Measurements from ENCODE around the gene ADCY5. TPM values are rescaled to one million over a fixed set of nuclear protein-coding genes. Genes with fewer than 3 reads are reported as not detected.

ADCY5 gene
- total RNA-seq, 6 experiments from 2014 or later, result 0.09 to 0.95 (median 0.19) TPM

DNA sequence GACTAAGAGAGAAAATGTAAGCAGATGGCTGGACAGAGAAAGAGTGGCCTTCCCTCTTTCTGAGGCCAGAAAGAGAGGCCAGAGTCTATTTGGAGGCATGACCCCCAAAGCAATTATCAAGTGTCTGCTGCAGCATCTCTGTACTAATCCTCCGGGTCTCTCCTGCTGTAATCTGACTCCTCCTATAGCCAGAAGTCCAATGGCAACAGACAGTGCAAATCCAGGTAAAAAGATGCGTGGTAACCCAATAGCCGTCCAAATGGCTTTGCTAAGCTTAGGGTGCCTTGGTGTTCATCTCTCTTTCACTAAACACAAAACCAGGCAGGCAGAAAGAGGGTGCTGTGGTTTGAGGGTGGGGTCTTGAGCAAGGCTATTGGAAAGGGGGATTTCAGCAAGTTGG, 91.6 kb downstream of the ADCY5 start:
- Mint-ChIP-seq H3K4me1 (ENCODE audit: low read depth) (peaks cover 8% of the 10 kb centered on the region), H3K36me3 (ENCODE audit: low read depth) (no peaks in the 10 kb centered on the region; the same call in 1 of the 2 replicates), H3K27me3 (ENCODE audit: insufficient read depth) (peaks cover 29% of the 10 kb centered on the region), H3K27ac (no peak overlapping the region), H3K9me3 (no peaks in the 10 kb centered on the region; the same call in 1 of the 2 replicates), H3K4me3 (no peak overlapping the region)
- no peak for TF ChIP-seq CTCF (IDR thresholded peaks at IDR 0.05)
- DNase-seq, result no peak

DNA sequence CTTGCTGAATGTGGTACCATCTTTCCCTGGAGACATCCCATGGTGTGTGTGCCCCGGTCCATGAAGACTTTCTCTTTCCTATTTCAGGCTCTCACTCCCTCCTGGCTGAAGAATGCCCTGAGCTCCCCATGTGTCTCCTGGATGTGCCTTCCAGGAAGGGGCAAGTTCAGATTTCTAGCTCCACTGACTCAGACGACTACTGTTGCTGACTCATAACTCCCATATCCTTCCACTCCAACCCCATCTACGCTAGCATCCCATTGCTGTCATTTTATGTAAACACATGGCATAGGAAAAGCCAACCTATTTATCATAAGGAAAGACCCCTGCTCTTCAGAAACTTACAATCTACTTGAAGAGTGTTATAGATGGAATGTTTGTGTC, 95.0 kb downstream of the ADCY5 start:
- Mint-ChIP-seq H3K27me3 (ENCODE audit: insufficient read depth) (peaks cover 37% of the 10 kb centered on the region), H3K36me3 (ENCODE audit: low read depth) (no peaks in the 10 kb centered on the region; the same call in 1 of the 2 replicates), H3K27ac (no peak overlapping the region), H3K4me1 (ENCODE audit: low read depth) (peaks cover 8% of the 10 kb centered on the region), H3K4me3 (no peak overlapping the region), H3K9me3 (no peaks in the 10 kb centered on the region; the same call in 1 of the 2 replicates)
- peak; percentile 38 for DNase-seq
- no peak for TF ChIP-seq CTCF (IDR thresholded peaks at IDR 0.05)

- peaks cover 8% of the 10 kb centered on the region for H3K4me1 Mint-ChIP-seq (ENCODE audit: low read depth)
- no peak for DNase-seq
- H3K27me3 Mint-ChIP-seq (ENCODE audit: insufficient read depth), result peaks cover 42% of the 10 kb centered on the region
- TF ChIP-seq CTCF (IDR thresholded peaks at IDR 0.05), result no peak
- no peak overlapping the region for H3K27ac Mint-ChIP-seq
- no peak overlapping the region for H3K4me3 Mint-ChIP-seq
- H3K9me3 Mint-ChIP-seq, result no peaks in the 10 kb centered on the region; the same call in 1 of the 2 replicates
- H3K36me3 Mint-ChIP-seq (ENCODE audit: low read depth), result no peaks in the 10 kb centered on the region; the same call in 1 of the 2 replicates
Measured at GRCh38 chr3:123353227-123353849, 95.6 kb downstream of the ADCY5 start.

GRCh38 chr3:123352134-123352554, 96.7 kb downstream of the ADCY5 start:
- no peaks in the 10 kb centered on the region; the same call in 1 of the 2 replicates for H3K36me3 Mint-ChIP-seq (ENCODE audit: low read depth)
- H3K27ac Mint-ChIP-seq, result no peak overlapping the region
- H3K4me3 Mint-ChIP-seq, result no peak overlapping the region
- no peak for TF ChIP-seq CTCF (IDR thresholded peaks at IDR 0.05)
- no peaks in the 10 kb centered on the region; the same call in 1 of the 2 replicates for H3K9me3 Mint-ChIP-seq
- H3K4me1 Mint-ChIP-seq (ENCODE audit: low read depth), result peaks cover 8% of the 10 kb centered on the region
- peaks cover 44% of the 10 kb centered on the region for H3K27me3 Mint-ChIP-seq (ENCODE audit: insufficient read depth)
- no peak for DNase-seq

DNA sequence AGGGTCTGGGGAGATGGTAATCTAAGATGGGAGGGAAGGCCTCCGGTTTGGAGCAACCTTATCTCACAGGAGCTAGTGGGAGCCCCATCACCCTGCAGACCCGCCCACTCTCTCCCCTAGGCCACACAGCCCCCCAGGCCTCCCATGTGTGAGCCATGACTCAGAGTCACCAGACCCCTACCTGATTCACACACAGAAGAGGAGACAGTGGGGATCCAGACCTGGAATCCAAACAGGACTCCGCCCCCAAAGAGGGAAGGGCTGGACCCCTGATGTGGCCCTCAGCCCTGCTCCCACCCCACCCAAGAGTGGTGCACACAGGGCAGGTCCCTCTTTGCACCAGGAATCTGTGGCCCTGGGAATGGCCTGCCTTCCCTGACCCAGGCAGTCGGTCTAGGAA, 97.4 kb downstream of the ADCY5 start:
- Mint-ChIP-seq H3K36me3 (ENCODE audit: low read depth) (no peaks in the 10 kb centered on the region; the same call in 1 of the 2 replicates), H3K27ac (no peak overlapping the region), H3K27me3 (ENCODE audit: insufficient read depth) (peaks cover 44% of the 10 kb centered on the region), H3K4me1 (ENCODE audit: low read depth) (peaks cover 8% of the 10 kb centered on the region), H3K9me3 (no peaks in the 10 kb centered on the region; the same call in 1 of the 2 replicates), H3K4me3 (no peak overlapping the region)
- no peak for TF ChIP-seq CTCF (IDR thresholded peaks at IDR 0.05)
- DNase-seq, result no peak

Data from HFFc6 (cell line).